Measurements from ENCODE around the gene FAM53A. TPM values are rescaled to one million over a fixed set of nuclear protein-coding genes. Genes with fewer than 3 reads are reported as not detected.

FAM53A gene
- total RNA-seq, 1 experiment from 2014 or later, result 1.6 TPM

DNA sequence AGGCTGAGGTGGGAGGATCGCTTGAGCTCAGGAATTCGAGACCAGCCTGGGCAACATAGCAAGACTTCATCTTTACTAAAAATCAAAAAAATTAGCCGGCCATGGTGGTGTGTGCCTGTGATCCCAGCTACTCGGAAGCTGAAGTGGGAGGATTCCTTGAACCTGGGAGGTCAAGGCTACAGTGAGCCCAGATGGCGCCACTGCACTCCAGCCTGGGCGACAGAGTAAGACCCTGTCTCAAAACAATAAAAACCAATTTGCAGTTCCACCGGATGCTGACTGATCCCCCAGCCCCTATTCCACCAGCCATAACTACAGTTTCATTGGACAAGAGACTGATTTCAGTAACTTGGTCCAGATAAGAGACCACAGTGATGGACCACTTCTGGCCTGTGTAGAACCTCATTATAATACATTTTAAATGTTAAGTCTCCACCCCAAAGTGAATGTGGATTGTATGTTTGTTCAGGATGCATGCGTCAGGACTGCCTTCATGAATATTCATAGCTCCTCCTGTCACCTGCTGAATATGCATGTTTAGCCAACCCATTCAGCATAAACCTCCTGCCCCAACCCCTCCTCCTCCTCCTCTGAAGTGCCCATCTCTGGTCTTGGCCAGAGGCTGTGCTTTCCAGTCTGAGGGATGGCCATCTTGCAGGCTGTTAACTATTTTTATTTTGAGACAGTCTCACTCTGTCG, 30.3 kb upstream of the FAM53A start:
- TF ChIP-seq, protein P1, sequence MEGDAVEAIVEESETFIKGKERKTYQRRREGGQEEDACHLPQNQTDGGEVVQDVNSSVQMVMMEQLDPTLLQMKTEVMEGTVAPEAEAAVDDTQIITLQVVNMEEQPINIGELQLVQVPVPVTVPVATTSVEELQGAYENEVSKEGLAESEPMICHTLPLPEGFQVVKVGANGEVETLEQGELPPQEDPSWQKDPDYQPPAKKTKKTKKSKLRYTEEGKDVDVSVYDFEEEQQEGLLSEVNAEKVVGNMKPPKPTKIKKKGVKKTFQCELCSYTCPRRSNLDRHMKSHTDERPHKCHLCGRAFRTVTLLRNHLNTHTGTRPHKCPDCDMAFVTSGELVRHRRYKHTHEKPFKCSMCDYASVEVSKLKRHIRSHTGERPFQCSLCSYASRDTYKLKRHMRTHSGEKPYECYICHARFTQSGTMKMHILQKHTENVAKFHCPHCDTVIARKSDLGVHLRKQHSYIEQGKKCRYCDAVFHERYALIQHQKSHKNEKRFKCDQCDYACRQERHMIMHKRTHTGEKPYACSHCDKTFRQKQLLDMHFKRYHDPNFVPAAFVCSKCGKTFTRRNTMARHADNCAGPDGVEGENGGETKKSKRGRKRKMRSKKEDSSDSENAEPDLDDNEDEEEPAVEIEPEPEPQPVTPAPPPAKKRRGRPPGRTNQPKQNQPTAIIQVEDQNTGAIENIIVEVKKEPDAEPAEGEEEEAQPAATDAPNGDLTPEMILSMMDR (conservative IDR thresholded peaks at IDR 0.05; ENCODE audit: low read depth, low read length), result no peak
- TF ChIP-seq EZH2 (IDR thresholded peaks at IDR 0.05; ENCODE audit: borderline replicate concordance, low read depth, low read length, poor library complexity, severe bottlenecking), result no peak
- no TSS peak for BruUV-seq (replicated peaks)
- peak overlapping the region; percentile 68 for H3K27ac ChIP-seq (ENCODE audit: low read depth, low read length, poor library complexity, severe bottlenecking)
- H3K4me3 ChIP-seq (ENCODE audit: low read depth, low read length, poor library complexity, severe bottlenecking), result peak overlapping the region; percentile 85
- peaks cover 18% of the 10 kb centered on the region for H3K4me1 ChIP-seq (ENCODE audit: insufficient read depth, low read length, poor library complexity, severe bottlenecking)
- no peaks in the 10 kb centered on the region for H3K27me3 ChIP-seq (replicated peaks; ENCODE audit: insufficient read depth, low read depth, low read length, poor library complexity)
- H3K9me3 ChIP-seq (ENCODE audit: low read depth, low read length, poor library complexity, severe bottlenecking), result no peaks in the 10 kb centered on the region
- peak; percentile 54 for DNase-seq (ENCODE audit: low spot score)
- ChIA-PET CTCF (interaction anchor here (0.6 kb wide), 1 partner anchor 148 kb away, joined by 13 read pairs; no protein-coding TSS in a partner anchor), POLR2A (ENCODE audit: low non-redundant PET) (no interaction called here)
- H3K36me3 ChIP-seq (ENCODE audit: insufficient read depth, low read length, poor library complexity, severe bottlenecking), result peaks cover 38% of the 10 kb centered on the region
- intact Hi-C loops (cut with micrococcal nuclease; ENCODE audit: unreplicated experiment), result no loop called here

DNA sequence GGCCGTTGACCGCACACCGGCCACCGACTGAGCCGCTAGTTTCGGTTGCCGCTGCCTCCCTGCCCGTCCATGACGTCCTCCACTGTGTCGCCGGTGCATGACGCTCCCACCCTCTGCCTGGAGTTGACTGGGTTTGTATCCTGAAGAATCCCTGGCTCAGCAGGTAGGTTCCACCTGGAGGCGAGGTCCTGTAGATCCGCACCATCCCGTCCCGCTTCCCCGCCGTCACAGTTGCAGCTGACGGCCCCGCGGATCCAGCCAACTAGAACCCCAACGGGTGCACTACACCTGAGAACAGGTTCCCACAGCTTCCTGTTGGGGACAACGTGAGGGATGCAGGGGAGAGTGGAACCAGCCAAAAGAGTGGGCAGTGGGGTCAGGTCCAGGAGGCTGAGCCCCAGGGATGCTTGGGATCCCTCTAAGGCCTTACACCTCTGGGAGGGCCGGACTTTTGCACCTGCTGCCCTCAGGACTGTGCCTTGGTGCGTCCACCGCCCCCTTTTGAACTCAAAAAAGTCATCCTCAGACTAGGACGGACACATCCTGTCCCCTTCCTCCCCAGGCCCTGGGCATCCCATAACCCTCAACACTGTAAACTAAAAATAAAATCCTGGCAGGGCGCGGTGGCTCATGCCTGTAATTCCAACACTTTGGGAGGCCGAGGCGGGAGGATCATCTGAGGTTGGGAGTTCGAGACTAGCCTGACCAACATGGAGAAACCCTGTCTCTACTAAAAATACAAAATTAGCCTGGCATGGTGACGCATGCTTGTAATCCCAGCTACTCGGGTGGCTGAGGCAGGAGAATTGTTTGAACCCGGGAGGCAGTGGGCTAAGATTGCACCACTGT, 29.1 kb upstream of the FAM53A start:
- CTCF ChIA-PET, result no interaction called here
- no TSS peak for BruUV-seq (replicated peaks)
- peak overlapping the region; percentile 85 for H3K4me3 ChIP-seq (ENCODE audit: low read depth, low read length, poor library complexity, severe bottlenecking)

More for the DNA sequence above, 29.1 kb upstream of the FAM53A start:
- Histone ChIP-seq H3K27me3 (replicated peaks; ENCODE audit: insufficient read depth, low read depth, low read length, poor library complexity) (no peaks in the 10 kb centered on the region), H3K4me1 (ENCODE audit: insufficient read depth, low read length, poor library complexity, severe bottlenecking) (peaks cover 24% of the 10 kb centered on the region), H3K36me3 (ENCODE audit: insufficient read depth, low read length, poor library complexity, severe bottlenecking) (peaks cover 39% of the 10 kb centered on the region), H3K27ac (ENCODE audit: low read depth, low read length, poor library complexity, severe bottlenecking) (peak overlapping the region; percentile 100), H3K9me3 (ENCODE audit: low read depth, low read length, poor library complexity, severe bottlenecking) (no peaks in the 10 kb centered on the region)
- TF ChIP-seq, protein P1 (conservative IDR thresholded peaks at IDR 0.05; ENCODE audit: low read depth, low read length), result no peak
- no peak for TF ChIP-seq EZH2 (IDR thresholded peaks at IDR 0.05; ENCODE audit: borderline replicate concordance, low read depth, low read length, poor library complexity, severe bottlenecking)
- POLR2A ChIA-PET (ENCODE audit: low non-redundant PET), result no interaction called here
- DNase-seq (ENCODE audit: low spot score), result no peak
- intact Hi-C loops (cut with micrococcal nuclease; ENCODE audit: unreplicated experiment), result no loop called here
